ENCODE data around the gene FAAP20.

The FAAP20 gene

GRCh38 chr1:2203671-2204414 is 9.3 kb upstream of the FAAP20 start:
- Histone ChIP-seq H3K9me3 (ENCODE audit: severe bottlenecking) (no peaks in the 10 kb centered on the region), H3K4me3 (ENCODE audit: low read depth, low read length) (no peak overlapping the region), H3K36me3 (no peaks in the 10 kb centered on the region), H3K27me3 (ENCODE audit: insufficient read depth, low read depth, severe bottlenecking) (no peaks in the 10 kb centered on the region), H3K27ac (no peak overlapping the region)
- no peak for TF ChIP-seq CTCF (IDR thresholded peaks at IDR 0.05; ENCODE audit: low read depth, low read length)
- DNase-seq = no peak

- Histone ChIP-seq H3K4me3 (ENCODE audit: low read depth, low read length) (no peak overlapping the region), H3K27ac (no peak overlapping the region), H3K9me3 (ENCODE audit: severe bottlenecking) (no peaks in the 10 kb centered on the region), H3K27me3 (ENCODE audit: insufficient read depth, low read depth, severe bottlenecking) (no peaks in the 10 kb centered on the region), H3K36me3 (no peaks in the 10 kb centered on the region)
- no peak for DNase-seq
- no peak for TF ChIP-seq CTCF (IDR thresholded peaks at IDR 0.05; ENCODE audit: low read depth, low read length)
Observed at GRCh38 chr1:2202843-2203601, 8.4 kb upstream of the FAAP20 start.

- TF ChIP-seq CTCF (IDR thresholded peaks at IDR 0.05; ENCODE audit: low read depth, low read length) = no peak
- no peaks in the 10 kb centered on the region for H3K36me3 ChIP-seq
- H3K27ac ChIP-seq = no peak overlapping the region
- H3K9me3 ChIP-seq (ENCODE audit: severe bottlenecking) = no peaks in the 10 kb centered on the region
- H3K27me3 ChIP-seq (ENCODE audit: insufficient read depth, low read depth, severe bottlenecking) = no peaks in the 10 kb centered on the region
- DNase-seq = no peak
- H3K4me3 ChIP-seq (ENCODE audit: low read depth, low read length) = no peak overlapping the region
Observed at GRCh38 chr1:2202008-2202575, 7.5 kb upstream of the FAAP20 start.

- no peak for TF ChIP-seq CTCF (IDR thresholded peaks at IDR 0.05; ENCODE audit: low read depth, low read length)
- no peaks in the 10 kb centered on the region for H3K36me3 ChIP-seq
- H3K4me3 ChIP-seq (ENCODE audit: low read depth, low read length) = no peak overlapping the region
- no peak for DNase-seq
- H3K27ac ChIP-seq = no peak overlapping the region
- H3K9me3 ChIP-seq (ENCODE audit: severe bottlenecking) = no peaks in the 10 kb centered on the region
- no peaks in the 10 kb centered on the region for H3K27me3 ChIP-seq (ENCODE audit: insufficient read depth, low read depth, severe bottlenecking)
Observed at GRCh38 chr1:2201062-2201461, 6.5 kb upstream of the FAAP20 start.

GRCh38 chr1:2200308-2200943 is 5.9 kb upstream of the FAAP20 start:
- DNase-seq = no peak
- Histone ChIP-seq H3K4me3 (ENCODE audit: low read depth, low read length) (no peak overlapping the region), H3K9me3 (ENCODE audit: severe bottlenecking) (no peaks in the 10 kb centered on the region), H3K36me3 (no peaks in the 10 kb centered on the region), H3K27ac (no peak overlapping the region), H3K27me3 (ENCODE audit: insufficient read depth, low read depth, severe bottlenecking) (no peaks in the 10 kb centered on the region)
- no peak for TF ChIP-seq CTCF (IDR thresholded peaks at IDR 0.05; ENCODE audit: low read depth, low read length)
